Measurements from ENCODE around the gene LIPT2.
"Not testable (repeated sequence)": the region's sequence is repeated elsewhere in the genome, so short reads cannot be mapped to it uniquely, and the experiment has no call there.

GRCh38 chr11:74534946-74535275 lies 41.4 kb upstream of the LIPT2 start:
- not testable (repeated sequence) for TF ChIP-seq CTCF (IDR thresholded peaks at IDR 0.05); RCOR1 (IDR thresholded peaks at IDR 0.05; ENCODE audit: low read length); YY1 (IDR thresholded peaks at IDR 0.05; ENCODE audit: low read depth); NRF1 (IDR thresholded peaks at IDR 0.05; ENCODE audit: low read depth, low read length); GABPA (IDR thresholded peaks at IDR 0.05; ENCODE audit: low read depth); POLR2AphosphoS5 (IDR thresholded peaks at IDR 0.05; ENCODE audit: low read depth, low read length)
